Muscle of leg (tissue), 11 donors: ENCODE measurements around the gene PRKCD. TPM values are rescaled to one million over a fixed set of nuclear protein-coding genes. Genes with fewer than 3 reads are reported as not detected.

Experiments
- DNase-seq: peaks from one replicate; pipeline ENCODE4 v3.0.0; 2013
- H3K27ac ChIP-seq: one replicate; pipeline ENCODE4 v1.5.1; 2013; ENCODE audit warnings: mild to moderate bottlenecking, low read length, control low read depth
- H3K27me3 ChIP-seq: one replicate; pipeline ENCODE4 v1.6.1; 2013; ENCODE audit warnings: low read length; ENCODE audit not compliant: control insufficient read depth, insufficient read depth
- H3K36me3 ChIP-seq: one replicate; pipeline ENCODE4 v1.6.1; 2013; ENCODE audit warnings: low read length; ENCODE audit not compliant: control insufficient read depth, insufficient read depth
- H3K4me1 ChIP-seq: one replicate; pipeline ENCODE4 v1.6.1; 2013; ENCODE audit warnings: low read length; ENCODE audit not compliant: control insufficient read depth, insufficient read depth
- H3K4me3 ChIP-seq: one replicate; pipeline ENCODE4 v1.5.1; 2013; ENCODE audit warnings: low read length, control low read depth
- H3K9me3 ChIP-seq: replicated peaks from 2 replicates; pipeline ENCODE4 v1.6.1; 2013; ENCODE audit warnings: low read depth, low read length; ENCODE audit not compliant: control insufficient read depth
- WGBS: methylation state at CpG from one replicate; pipeline ENCODE4 v1.1.5; 2013; ENCODE audit warnings: missing lambda C conversion rate; ENCODE audit not compliant: insufficient coverage; 5-methylcytosine and 5-hydroxymethylcytosine counted together
- polyA plus RNA-seq, 8 donors: library from polyadenylated mRNA; unstranded; fragments of 120-200 nt; gene quantifications; one replicate each; pipeline versions ENCODE4 v1.2.1 to v1.2.3, GENCODE V29; 2013; ENCODE audit warnings: inconsistent platforms in 1 of 8, low replicate concordance in 1 of 8; ENCODE audit not compliant: insufficient read length in 8 of 8, insufficient read depth in 1 of 8
- total RNA-seq: library from RNA; stranded (reverse); fragments of 120-200 nt; gene quantifications from one replicate; pipeline ENCODE4 v1.2.4, GENCODE V29; 2013

Gene PRKCD
- total and polyA plus RNA-seq, 9 donors: 1.5 to 11.8 (median 7.9) TPM

DNA sequence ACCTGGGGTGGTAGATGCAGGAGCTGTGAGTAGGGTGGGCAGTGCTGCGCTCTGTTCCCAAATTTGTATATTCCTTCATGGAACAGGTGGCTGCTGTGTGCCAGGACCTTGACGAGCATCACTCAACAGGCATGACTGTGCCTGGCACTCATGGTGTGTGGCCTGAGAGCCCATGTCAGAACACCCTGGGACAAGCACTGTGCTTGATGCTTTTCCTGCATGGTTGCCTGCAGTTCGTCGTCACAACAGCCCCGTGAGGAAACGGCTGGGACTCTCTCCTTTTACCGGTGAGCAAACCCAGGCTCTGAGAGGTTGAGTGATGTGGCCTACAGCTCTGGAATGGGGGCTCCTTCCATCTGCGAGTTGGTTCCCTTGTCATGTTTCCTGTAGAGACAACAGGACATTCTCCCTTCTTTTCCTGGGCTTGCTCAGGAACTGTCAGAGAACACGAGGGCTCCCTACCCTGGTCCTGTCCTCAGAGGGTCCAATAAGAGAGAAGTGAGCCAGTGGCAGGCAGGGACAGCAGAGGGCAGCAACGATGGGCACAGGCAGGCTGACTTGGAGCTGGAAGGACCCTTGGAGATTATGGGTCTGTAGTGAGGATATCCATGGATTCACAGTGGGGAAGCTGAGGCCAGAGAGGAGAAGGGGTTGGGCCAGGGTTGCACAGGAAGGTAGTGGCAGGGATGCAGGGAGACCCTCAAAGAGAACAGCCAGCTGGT, 37.4 kb downstream of the PRKCD start:
- peaks cover 22% of the 10 kb centered on the region for H3K4me1 ChIP-seq
- no peaks in the 10 kb centered on the region for H3K9me3 ChIP-seq
- H3K27ac ChIP-seq: no peak overlapping the region
- no peak overlapping the region for H3K4me3 ChIP-seq
- H3K36me3 ChIP-seq: no peaks in the 10 kb centered on the region
- DNase-seq: no peak
- peaks cover 2% of the 10 kb centered on the region for H3K27me3 ChIP-seq
- WGBS: 43% methylated on average over 7 of the region's 10 CpGs

DNA sequence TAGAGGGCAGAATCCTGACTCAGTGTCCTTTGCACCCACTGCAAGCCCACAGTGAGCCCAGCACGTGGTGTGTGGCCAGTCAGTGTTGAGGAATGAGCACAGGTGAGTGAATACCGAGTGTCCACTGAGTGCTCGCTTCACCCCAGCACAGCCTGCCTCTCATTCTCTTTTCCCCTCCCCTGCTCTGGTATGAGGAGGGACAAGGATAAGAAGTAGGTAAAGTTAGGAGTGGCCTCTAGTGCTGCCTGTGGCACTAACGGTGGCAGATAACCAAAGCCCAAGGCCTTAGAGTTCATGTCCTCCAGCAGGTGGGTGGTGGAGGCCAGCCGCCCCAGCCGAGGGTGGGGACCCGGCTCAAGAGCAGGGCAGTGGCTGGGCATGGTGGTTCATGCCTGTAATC, 38.0 kb downstream of the PRKCD start:
- Histone ChIP-seq H3K4me1 (peaks cover 16% of the 10 kb centered on the region), H3K27me3 (peaks cover 2% of the 10 kb centered on the region), H3K9me3 (no peaks in the 10 kb centered on the region), H3K4me3 (no peak overlapping the region), H3K27ac (no peak overlapping the region), H3K36me3 (no peaks in the 10 kb centered on the region)
- DNase-seq: no peak
- WGBS: 86% methylated on average over 3 of the region's 7 CpGs

DNA sequence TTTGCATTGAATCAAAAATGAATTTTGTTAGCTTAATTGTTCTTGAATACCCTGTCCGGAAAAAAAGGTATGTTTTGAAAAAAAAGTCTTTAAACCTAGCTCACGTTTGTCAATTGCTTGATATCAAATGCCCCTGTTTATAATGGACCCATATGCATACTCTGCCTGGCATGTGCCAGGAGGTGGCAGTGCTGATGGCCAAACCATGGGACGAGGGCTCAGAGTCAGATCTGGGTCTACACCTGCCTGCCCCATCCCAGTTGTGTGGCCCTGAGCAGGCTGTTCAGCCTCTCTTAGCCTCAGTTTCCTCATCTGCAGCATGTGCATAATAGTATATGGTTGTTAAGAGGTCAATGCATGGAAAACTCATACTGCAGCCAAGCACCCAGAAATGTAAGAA, 38.8 kb downstream of the PRKCD start:
- DNase-seq: no peak
- no peak overlapping the region for H3K27ac ChIP-seq
- H3K9me3 ChIP-seq: no peaks in the 10 kb centered on the region
- peaks cover 2% of the 10 kb centered on the region for H3K27me3 ChIP-seq
- H3K4me3 ChIP-seq: no peak overlapping the region
- no peaks in the 10 kb centered on the region for H3K36me3 ChIP-seq
- H3K4me1 ChIP-seq: peaks cover 8% of the 10 kb centered on the region
- WGBS: 77% methylated on average over 2 of the region's 3 CpGs

DNA sequence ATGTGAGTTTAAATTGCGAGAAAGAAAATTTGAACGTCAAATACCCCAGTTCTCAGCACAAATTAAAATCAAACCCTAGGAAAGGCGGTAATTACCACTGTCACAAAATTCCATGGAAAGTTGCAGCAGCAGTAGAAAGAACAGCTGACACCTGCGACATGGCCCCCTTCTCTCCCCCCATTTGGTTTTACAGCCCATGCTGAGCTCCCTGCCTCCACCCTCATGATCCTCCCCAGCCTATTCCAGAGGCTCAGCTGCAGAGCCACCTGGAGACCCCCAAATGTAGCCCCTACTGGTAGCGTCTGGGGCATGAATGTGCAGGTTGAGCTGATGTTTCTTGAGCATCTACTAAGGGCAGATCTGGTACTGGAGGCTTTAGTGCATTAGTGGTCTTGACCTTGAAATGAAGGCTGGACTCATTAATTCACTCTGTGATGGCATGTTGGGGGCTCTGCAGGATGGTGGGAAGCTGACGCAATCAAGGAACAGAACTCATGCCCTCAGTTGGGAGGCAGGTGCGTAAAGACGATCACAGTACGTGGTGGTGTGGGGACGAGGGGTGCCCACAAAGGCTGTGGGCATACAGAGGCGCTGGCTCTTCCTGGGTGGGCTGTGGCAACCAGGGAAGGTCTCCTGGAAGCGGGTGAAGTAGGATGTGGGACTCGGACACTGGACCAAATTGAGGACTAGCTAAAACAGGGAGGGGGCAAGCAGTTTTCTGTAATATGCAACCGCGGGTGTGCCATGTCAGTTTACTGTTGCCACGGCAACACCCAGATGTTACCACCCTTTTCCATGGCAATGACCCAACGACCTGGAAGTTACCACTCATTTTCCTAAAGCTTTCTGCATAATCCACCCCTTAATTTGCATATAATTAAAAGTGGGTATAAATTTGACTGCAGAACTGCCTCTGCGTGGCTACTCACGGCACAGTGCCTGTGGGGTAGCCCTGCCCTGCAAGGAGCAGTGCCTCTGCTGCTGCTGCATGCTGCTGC, 39.8 kb downstream of the PRKCD start:
- H3K27ac ChIP-seq: no peak overlapping the region
- no peak overlapping the region for H3K4me3 ChIP-seq
- peaks cover 2% of the 10 kb centered on the region for H3K27me3 ChIP-seq
- WGBS: 90% methylated on average over 13 of the region's 19 CpGs
- H3K9me3 ChIP-seq: no peaks in the 10 kb centered on the region
- DNase-seq: no peak
- peaks cover 5% of the 10 kb centered on the region for H3K4me1 ChIP-seq
- H3K36me3 ChIP-seq: no peaks in the 10 kb centered on the region

DNA sequence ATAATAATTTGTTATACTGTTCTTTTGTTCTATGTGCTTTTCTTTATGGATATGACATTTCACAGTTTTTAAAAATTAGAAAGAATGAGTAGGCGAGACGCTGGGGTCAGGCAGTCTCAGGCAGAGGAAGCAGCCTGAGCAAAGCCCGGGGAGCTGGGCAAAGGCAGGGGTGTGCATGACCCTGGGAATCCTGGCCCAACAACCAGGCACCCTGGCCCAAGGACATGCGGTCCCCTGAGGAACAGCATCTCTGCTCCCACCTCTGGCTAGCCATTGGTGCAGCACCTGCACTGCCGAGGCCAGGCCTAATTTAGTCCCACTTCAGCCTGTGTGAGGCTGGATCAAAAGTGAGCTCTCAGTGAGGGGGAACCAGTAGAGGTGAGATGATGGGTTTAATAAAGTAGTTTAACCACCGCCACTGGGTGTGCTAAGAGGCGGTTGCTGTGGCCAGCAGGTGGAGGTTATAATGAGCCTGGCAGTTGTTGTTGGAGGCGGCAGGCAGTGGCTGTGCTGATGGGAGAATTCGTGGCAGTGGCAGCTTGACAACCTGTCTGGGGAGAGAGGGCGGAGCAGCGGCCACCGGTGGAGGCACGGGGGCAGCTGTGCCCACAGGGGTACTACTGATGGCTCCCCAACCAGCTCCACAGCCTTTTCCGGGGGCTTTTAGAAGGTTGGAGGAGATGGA, 41.5 kb downstream of the PRKCD start:
- 71% methylated on average over 9 of the region's 14 CpGs for WGBS
- H3K27ac ChIP-seq: no peak overlapping the region
- H3K4me3 ChIP-seq: no peak overlapping the region
- DNase-seq: no peak
- H3K36me3 ChIP-seq: no peaks in the 10 kb centered on the region
- H3K9me3 ChIP-seq: no peaks in the 10 kb centered on the region
- no peaks in the 10 kb centered on the region for H3K4me1 ChIP-seq
- H3K27me3 ChIP-seq: no peaks in the 10 kb centered on the region

DNA sequence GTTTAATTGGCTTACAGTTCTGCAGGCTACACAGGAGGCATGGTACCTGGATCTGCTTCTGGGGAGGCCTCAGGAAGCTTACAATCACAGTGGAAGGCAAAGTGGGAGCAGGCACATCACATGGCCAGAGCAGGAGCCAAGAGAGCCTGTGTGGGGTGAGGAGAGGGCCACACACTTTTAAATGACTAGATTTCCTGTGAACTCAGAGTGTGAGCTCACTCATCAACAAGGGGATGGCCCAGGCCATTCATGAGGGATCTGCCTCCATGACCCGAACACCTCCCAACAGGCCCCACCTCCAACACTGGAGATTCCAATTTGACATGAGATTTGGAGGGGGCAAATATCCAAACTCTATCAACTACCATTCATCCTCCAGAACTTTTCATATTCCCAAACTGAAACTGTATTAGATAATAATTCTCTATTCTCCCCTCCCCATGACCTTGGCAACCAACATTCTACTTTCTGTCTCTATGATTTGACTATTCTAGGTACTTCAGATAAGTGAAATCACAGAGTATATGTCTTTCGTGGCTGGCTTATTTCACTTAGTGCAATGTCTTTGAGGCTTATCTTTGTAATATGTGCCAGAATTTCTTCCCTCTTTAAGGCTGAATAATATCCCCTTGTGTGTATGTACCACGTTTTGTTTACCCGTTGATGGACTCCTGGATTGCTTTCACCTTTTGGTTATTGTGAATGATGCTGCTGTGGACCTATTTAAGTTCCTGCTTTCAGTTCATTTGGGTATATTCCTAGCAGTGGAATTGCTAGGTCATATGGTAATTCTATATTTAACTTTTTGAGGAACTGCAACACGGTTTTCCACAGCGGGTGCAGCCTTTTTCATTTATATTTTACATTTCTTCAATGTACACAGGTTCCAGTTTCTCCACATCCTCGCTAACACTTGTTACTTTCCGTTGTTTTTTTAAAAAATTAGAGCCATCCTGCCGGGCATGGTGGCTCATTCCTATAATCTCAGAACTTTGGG, 51.0 kb downstream of the PRKCD start:
- Histone ChIP-seq H3K36me3 (no peaks in the 10 kb centered on the region), H3K27me3 (no peaks in the 10 kb centered on the region), H3K4me3 (no peak overlapping the region), H3K27ac (no peak overlapping the region), H3K4me1 (no peaks in the 10 kb centered on the region), H3K9me3 (no peaks in the 10 kb centered on the region)
- DNase-seq: peak; percentile 35
- WGBS: no CpG with 5 or more reads among the region's 9 CpGs

DNA sequence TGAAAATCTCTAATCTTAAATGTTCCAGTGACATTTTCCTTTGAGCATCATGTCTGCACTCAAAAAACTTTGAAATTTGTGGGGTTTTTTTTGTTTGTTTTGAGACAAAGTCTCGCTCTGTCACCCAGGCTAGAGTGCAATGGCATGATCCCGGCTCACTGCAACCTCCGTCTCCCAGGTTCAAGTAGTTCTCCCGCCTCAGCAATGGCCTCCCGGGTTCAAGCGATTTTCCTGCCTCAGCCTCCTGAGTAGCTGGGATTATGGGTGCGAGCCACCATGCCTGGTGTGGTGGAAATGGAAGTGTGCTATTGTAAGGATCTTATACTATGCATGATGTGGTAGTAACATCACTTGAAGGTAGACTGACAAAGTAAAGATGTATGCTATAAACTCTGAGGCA, 52.3 kb downstream of the PRKCD start:
- DNase-seq: no peak
- WGBS: 90% methylated on average over 2 of the region's 7 CpGs
- no peak overlapping the region for H3K27ac ChIP-seq
- no peaks in the 10 kb centered on the region for H3K4me1 ChIP-seq
- no peaks in the 10 kb centered on the region for H3K9me3 ChIP-seq
- no peaks in the 10 kb centered on the region for H3K27me3 ChIP-seq
- no peak overlapping the region for H3K4me3 ChIP-seq
- no peaks in the 10 kb centered on the region for H3K36me3 ChIP-seq

DNA sequence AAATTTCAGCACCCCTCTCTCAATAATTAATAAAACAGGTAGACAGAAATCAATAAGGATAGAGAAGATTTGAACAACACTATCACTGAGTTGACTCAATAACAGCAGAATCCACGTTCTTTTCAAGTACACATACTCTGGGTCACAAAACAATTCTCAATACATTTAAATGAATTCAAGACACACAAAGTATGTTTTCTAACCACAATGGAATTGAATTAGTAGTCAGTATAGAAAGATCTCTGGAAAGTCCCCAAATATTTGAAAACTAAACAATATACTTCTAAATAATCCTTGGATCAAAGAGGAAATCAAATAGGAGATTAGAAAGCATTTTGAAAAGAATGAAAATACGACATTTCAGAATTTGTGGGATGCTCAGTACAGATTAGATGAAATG, 54.8 kb downstream of the PRKCD start:
- no peaks in the 10 kb centered on the region for H3K27me3 ChIP-seq

DNA sequence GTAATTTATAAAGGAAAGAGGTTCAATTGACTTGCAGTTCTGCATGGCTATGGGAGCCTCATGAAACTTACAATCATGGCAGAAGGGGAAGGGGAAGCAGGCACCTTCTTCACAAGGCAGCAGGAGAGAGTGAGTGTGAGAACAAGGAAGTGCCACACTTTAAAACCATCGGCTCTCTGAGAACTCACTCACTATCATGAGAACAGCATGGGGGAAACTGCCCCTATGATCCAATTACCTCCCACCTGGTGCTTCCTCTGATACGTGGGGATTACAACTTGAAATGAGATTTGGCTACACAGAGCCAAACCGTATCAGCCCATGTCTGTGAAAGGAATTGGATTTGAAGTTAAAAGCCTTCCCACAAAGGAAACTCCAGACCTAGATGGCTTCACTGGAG, 55.7 kb downstream of the PRKCD start:
- no peaks in the 10 kb centered on the region for H3K27me3 ChIP-seq
- no peak overlapping the region for H3K27ac ChIP-seq
- H3K4me1 ChIP-seq: no peaks in the 10 kb centered on the region
- no peaks in the 10 kb centered on the region for H3K9me3 ChIP-seq
- DNase-seq: no peak
- WGBS: no CpG with 5 or more reads among the region's 3 CpGs
- no peak overlapping the region for H3K4me3 ChIP-seq
- no peaks in the 10 kb centered on the region for H3K36me3 ChIP-seq

More for the DNA sequence above, 54.8 kb downstream of the PRKCD start:
- WGBS: no CpG with 5 or more reads among the region's 2 CpGs
- H3K36me3 ChIP-seq: no peaks in the 10 kb centered on the region
- no peak overlapping the region for H3K27ac ChIP-seq
- DNase-seq: no peak
- H3K4me1 ChIP-seq: no peaks in the 10 kb centered on the region
- no peak overlapping the region for H3K4me3 ChIP-seq
- no peaks in the 10 kb centered on the region for H3K9me3 ChIP-seq
